Pons (tissue), 1 donor: Measurements from ENCODE around the gene SKIDA1.
A peak's percentile ranks its signal among the peaks of the same experiment; 100 is the strongest.

Experiments
- DNase-seq: peaks from one replicate; pipeline ENCODE4 v3.0.0-alpha.2; 2016; ENCODE audit warnings: low spot score

SKIDA1 gene

GRCh38 chr10:21517134-21518031 is 8.1 kb downstream of the SKIDA1 start:
- peak; percentile 25 for DNase-seq

DNA sequence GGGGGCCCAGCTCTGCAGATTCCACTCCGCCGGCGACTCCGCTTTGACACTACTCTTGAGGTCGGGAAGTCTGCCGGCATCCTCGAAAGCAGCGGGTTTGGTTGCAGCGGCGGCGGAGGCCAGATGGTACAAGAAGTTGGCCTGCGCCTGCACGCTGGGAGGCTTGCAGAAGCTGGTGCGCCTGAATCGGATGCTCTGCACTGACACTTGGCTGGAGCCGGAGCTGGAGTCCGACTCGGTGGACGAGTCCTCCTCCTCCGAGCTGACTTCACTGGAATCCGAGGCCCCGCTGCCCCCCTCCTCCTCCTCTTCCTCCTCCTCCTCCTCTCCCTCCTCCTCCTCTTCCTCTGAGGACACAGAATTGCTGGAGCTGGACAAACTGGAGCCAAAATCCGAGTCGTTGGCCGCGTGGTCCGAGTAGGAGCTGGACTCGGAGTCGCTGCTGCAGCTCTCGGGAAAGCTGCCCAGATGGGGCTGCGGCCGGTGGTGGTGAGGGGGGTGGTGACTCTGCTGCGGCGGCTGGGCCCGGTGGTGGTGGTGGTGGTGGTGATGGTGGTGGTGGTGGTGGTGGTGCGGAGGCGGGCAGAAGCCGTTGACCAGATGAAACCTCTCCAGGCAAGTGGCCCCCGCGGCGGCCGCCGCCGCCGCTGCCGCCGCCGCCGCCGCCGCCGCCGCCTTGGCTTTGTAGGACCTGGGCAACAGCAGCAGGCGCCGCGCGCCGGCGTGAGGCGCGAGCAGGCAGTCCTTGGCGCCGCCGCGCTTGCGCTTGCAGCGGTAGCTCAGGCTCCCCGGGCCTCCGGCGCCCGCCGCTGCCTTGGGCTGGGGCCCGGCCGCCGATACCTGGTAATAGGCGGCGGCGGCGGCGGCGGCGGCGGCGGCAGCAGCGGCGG is 9.0 kb downstream of the SKIDA1 start:
- peak; percentile 40 for DNase-seq

- DNase-seq = no peak
These were observed 9.9 kb downstream of the SKIDA1 start for GRCh38 chr10:21515361-21516241.

DNA sequence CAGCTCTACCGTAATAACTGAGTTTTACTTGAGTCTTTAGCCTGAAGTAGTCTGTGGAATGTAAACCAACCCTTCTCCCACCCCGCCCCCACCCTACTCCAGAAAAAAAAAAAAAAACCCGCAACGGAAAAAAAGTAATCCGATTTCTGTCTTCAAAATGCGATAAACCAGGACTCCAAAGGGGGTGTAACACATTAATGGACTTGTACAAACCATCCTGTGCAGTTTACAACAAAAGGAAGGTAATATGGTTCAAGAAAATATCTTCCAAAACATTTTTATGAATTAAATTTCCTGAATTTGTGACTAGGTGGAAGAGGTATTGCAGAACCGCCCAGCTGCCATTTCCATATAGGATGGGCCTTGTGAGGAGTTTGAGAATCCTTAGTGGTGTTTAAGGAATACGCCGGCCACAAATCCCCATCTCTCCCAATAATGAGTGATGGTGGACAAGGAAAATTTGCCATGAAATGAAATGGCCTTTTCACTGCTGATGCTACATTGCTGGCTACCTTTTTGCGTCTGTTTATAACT is 10.6 kb downstream of the SKIDA1 start:
- DNase-seq = no peak

DNA sequence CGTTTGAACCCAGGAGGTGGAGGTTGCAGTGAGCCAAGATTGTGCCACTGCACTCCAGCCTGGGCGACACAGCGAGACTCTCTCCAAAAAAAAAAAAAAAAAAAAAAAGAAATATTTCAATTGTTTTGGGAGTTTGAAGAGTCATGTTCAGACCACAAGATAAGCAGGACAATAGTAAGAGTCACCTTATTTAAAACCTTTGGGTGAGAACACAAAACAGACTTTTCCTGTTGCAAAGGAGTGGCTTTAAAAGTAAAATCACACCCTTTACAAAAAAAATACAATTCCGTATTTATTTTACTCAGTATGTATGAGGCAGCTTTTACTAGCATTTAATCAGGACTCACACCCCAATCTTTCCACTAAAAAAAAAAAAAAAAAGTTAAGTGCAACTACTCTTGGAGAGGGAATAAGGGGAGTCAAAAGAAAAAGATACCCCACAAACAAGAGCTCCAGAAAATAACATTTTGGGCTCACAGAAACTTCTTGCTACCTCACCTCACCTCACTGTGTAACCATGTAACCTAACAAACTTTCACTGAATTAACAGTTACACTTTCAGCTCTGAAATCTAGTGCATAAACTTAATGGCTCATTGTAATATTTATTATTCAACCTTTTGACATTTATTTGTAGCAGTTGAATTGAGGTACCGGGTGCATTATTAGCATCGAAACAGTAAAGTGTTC is 11.2 kb downstream of the SKIDA1 start:
- DNase-seq = no peak

DNA sequence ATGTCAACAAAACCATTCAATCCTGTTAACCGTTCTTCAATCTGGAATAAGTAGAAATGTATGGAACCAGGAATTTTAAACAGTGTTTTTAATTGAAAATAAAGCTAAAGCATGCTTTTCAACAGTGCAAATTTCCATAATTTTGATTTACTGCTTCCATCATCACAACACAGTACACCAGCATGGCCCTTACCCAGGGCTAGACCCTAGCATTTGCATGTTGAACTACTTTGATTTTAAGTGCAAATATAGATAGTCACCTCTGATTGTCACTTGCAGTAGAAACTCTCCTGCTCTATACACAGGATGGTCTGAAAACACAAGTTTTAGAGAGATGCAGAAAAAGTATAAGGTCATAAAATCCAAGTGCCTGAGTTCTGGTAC is 12.1 kb downstream of the SKIDA1 start:
- no peak for DNase-seq

DNA sequence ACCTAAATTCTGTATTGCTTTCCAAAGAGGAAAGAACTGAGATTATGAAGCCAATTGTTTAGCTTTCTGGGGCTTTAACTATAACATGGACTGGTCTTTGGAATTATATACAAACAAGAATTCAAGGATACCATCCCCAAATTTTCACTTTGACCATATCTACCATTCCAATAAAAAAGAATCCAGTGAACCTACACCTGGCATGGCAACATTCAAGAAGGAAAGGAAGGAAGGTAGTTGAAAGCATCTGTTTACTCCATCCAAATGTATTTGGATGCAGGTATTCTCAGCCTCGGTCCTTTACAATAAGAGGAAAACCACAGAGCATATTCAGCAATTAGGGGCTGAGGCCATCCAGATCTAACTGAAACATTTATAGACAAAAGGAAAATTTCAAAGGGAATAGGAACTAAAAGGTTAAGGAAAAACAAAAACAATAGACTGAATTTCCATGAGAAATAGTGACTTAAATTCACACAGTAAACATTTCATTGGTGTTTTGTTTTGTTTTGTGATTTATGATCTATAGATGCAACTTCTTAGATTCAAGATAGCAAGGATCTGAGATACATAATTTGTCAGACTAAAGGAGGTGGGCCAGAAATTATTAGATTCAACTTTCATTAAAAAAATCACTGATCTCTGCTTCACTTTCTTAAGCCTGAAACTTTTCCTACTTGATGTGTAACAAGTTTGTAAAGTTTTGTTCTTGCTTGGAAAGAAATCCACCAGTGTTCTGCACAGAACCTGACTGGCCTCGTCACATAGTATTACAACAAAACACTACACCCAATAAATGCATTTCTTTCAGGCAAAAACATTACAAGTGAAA is 12.7 kb downstream of the SKIDA1 start:
- no peak for DNase-seq

DNA sequence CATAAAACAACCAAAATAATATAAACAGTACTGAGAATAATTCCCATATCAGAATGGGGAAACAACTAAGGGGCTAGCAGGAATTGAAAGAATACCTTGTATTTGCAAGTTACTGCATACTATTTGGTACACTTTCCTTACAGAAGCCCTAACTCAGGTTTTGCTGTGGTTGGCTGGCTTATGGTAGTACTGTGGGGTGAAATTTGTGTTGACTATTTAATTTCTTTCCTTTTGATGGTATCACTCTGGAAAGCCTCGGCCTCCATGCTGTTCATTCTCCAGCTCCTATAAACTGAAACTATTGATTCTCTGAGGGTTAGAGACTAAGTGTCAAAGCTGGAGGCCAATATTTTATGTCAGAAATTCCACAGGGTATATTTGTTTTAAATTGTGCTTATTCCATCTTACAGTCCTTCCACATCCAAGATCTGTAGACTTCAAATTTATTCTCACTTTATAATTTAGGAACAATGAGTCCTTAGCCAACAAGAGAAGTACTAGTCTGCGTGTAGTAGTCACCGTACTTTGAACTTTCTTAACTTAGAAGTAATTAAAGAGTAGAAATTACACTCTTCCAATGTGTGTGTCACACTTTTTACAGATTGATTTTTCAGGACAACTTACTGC is 13.4 kb downstream of the SKIDA1 start:
- no peak for DNase-seq

GRCh38 chr10:21511095-21511570 is 14.3 kb downstream of the SKIDA1 start:
- no peak for DNase-seq

GRCh38 chr10:21510241-21511094 is 15.0 kb downstream of the SKIDA1 start:
- no peak for DNase-seq

DNA sequence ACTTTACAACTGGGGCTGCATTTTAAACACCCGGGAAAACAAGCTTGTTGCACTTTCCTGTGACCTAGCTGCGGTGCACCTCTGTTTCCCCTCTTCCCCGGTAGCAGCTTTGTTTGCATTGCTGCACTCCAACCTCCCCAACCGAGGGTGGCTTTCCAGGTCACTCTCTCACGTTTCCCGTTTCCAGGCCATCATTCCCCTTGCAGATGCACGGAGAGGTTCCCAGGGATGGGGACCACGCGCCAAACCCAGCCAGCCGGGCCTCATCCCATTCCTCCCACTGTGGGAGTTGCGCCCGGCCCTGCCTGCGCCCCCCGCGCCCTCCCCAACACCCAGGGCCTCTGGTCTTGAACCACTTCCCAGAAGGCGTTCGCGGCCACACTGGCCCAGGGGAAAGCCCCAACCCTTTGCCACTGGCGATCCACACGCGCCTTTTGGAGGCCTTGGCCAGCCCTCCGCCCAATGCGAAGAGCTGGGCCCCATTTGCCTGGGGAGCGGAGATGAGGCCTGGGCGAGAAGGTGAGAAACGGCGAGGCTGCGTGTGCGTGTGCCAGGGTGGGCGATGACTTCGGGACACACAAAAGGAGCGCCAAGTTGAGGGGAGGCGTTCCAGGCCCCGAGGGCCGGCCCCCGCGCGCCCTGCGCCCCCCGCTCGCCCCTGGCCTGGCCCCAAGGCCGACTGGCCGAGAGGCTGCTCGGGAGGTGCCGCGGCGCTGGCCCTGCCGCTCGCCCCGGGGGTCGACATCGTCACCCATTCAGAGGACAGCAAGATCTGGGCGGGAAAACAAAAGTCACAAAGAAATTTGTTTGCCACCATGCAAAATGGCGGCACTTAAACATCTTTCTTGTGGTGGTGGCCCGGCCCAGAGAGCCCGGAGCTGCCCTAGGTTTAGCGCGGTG is 15.9 kb downstream of the SKIDA1 start:
- DNase-seq = no peak

DNA sequence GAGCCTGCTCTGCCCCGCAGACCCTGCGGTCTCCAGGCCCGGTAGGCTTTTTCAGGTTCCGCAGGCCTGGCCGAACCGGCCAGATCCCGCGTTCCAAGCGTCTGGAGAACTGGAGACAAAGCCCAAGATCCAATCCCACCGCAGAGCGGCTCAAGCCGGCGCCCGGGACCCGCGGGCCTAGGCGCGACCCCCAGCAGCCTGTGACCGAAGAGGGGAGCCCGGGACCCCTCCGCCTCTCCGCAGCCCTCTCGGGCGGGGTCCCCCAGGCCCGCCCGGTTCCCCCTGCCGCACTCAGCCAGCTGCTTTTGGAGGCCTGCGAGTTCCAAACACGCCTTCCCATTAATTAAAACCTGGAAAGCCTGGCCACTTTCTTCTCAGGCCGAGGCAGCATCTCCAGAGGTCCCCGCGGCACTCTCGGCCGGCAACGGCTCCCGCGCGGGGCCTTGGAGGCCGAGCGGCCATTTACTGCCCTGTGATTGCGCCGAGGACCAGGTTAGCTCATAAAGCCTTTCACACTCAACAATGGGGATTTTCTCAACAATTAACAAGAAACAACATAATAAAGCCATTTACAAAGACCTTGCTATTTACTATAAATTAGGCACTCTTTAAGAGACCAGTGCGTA is 16.7 kb downstream of the SKIDA1 start:
- no peak for DNase-seq

- no peak for DNase-seq
These were observed 18.3 kb downstream of the SKIDA1 start for GRCh38 chr10:21507150-21507549.

DNA sequence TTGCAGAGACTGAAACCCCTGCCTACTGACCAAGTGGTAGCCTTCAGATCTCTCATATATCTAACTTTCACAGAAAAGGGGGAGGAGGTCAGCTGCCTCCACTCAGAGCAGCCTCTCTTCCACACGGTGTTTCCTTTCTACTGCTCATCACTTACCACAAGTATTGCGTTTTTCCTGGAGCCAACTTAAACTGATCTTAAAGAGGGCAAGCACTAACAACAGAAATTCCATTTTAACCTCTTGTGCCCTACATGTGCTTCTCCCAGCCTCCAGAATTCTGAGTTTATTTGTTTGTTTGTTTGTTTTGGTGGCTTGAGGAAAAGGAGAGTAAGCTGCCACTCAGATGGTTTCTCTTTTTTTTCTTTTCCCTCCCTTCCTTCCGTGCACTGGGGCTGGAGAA is 19.1 kb downstream of the SKIDA1 start:
- DNase-seq = no peak

- DNase-seq = no peak
These were observed 19.7 kb downstream of the SKIDA1 start for GRCh38 chr10:21505711-21506278.

GRCh38 chr10:21503542-21503941 is 21.9 kb downstream of the SKIDA1 start:
- no peak for DNase-seq

DNA sequence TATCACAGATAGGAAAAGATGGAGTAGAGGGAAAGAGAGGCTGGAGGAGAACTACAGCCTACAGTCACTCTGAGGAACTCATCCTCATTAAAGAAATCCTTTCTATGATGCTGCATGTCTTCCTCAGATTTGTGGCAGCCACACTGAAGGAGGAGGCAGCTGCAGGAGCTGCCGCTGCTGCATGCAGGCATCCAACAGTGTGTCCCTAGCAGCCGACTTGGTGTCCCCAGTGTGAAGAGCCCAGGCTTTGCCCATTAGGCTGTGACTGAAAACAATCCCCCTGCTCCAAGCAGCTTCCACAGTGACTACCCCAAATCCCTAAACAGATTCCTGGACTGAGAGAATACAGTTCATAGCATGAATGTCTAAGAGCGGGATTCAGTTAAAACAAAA is 23.1 kb downstream of the SKIDA1 start:
- no peak for DNase-seq
